BJ (cell line): Measurements from ENCODE around the gene EPHB2. TPM values are rescaled to one million over a fixed set of nuclear protein-coding genes. Genes with fewer than 3 reads are reported as not detected.

Experiments used
- CTCF ChIA-PET: fragments of 350-600 bp; formaldehyde crosslinking; extraction: SDS; loops from one replicate; lab custom pipeline; 2021; ENCODE audit warnings: antibody characterized with exemption, inconsistent platforms; lab: Yijun Ruan, JAX
- POLR2A ChIA-PET: fragments of 300-600 bp; sonication (Branson Sonifier 250); formaldehyde crosslinking; extraction: SDS; loops from one replicate; lab custom pipeline; 2021; ENCODE audit warnings: antibody characterized with exemption; lab: Charles Lee
- DNase-seq: peaks from one replicate; pipeline ENCODE4 v3.0.0-alpha.2; 2011; ENCODE audit warnings: low read depth
- H3K27me3 ChIP-seq: 2 replicates; pipeline ENCODE4 v1.6.0; 2011; ENCODE audit warnings: low read length; ENCODE audit not compliant: control insufficient read depth, insufficient read depth
- H3K36me3 ChIP-seq: 2 replicates; pipeline ENCODE4 v1.5.1; 2011; ENCODE audit warnings: low read length; ENCODE audit not compliant: control insufficient read depth, insufficient read depth
- H3K4me3 ChIP-seq: 2 replicates; pipeline ENCODE4 v1.5.1; 2011; ENCODE audit warnings: low read depth, mild to moderate bottlenecking, control low read depth, low read length
- CTCF ChIP-seq: IDR thresholded peaks from 2 replicates; pipeline ENCODE4 v1.5.1; 2011; ENCODE audit warnings: low read depth, mild to moderate bottlenecking, control low read depth, inconsistent platforms, low read length, moderate library complexity; ENCODE audit not compliant: insufficient read depth
- polyA plus RNA-seq: library from polyadenylated mRNA; depleted of rRNA; stranded (reverse); fragments of >200 nt; gene quantifications from 2 replicates; pipeline ENCODE4 v1.2.3, GENCODE V29; 2011

The EPHB2 gene
- polyA plus RNA-seq, 1 experiment = 8.7 TPM

GRCh38 chr1:22815421-22816066, 104.9 kb downstream of the EPHB2 start:
- H3K27me3 ChIP-seq = no peaks in the 10 kb centered on the region
- TF ChIP-seq CTCF = no peak
- ChIA-PET POLR2A (no interaction called here), CTCF (interaction anchor here (1.4 kb wide), 1 partner anchor 111 kb away, joined by 4 read pairs; no protein-coding TSS in a partner anchor)
- DNase-seq = no peak
- H3K36me3 ChIP-seq = no peaks in the 10 kb centered on the region
- no peak overlapping the region for H3K4me3 ChIP-seq

GRCh38 chr1:22816067-22816775, 105.6 kb downstream of the EPHB2 start:
- CTCF ChIA-PET = no interaction called here

GRCh38 chr1:22816803-22817202, 106.2 kb downstream of the EPHB2 start:
- no peak for TF ChIP-seq CTCF
- Histone ChIP-seq H3K27me3 (no peaks in the 10 kb centered on the region), H3K4me3 (no peak overlapping the region), H3K36me3 (no peaks in the 10 kb centered on the region)
- ChIA-PET CTCF (no interaction called here), POLR2A (no interaction called here)
- no peak for DNase-seq

More at GRCh38 chr1:22816067-22816775, 105.6 kb downstream of the EPHB2 start:
- POLR2A ChIA-PET = no interaction called here
- H3K4me3 ChIP-seq = no peak overlapping the region
- no peak for TF ChIP-seq CTCF
- no peaks in the 10 kb centered on the region for H3K36me3 ChIP-seq
- no peaks in the 10 kb centered on the region for H3K27me3 ChIP-seq
- no peak for DNase-seq

GRCh38 chr1:22817462-22817861, 106.8 kb downstream of the EPHB2 start:
- ChIA-PET CTCF (no interaction called here), POLR2A (no interaction called here)
- Histone ChIP-seq H3K4me3 (no peak overlapping the region), H3K27me3 (no peaks in the 10 kb centered on the region), H3K36me3 (no peaks in the 10 kb centered on the region)
- DNase-seq = no peak
- no peak for TF ChIP-seq CTCF

- Histone ChIP-seq H3K4me3 (no peak overlapping the region), H3K27me3 (no peaks in the 10 kb centered on the region), H3K36me3 (no peaks in the 10 kb centered on the region)
- ChIA-PET CTCF (no interaction called here), POLR2A (no interaction called here)
- no peak for TF ChIP-seq CTCF
- DNase-seq = no peak
These were observed 107.6 kb downstream of the EPHB2 start for GRCh38 chr1:22818061-22818770.
